ENCODE results near the gene C2CD2L. TPM values are rescaled to one million over a fixed set of nuclear protein-coding genes. Genes with fewer than 3 reads are reported as not detected.
A peak's percentile ranks its signal among the peaks of the same experiment; 100 is the strongest.

Gene C2CD2L
- total and polyA plus RNA-seq, 2 of the 13 experiments (the other 11 are each of a cell fraction or from before 2014, with no cell fraction given), result 3.7 to 5.5 TPM

DNA sequence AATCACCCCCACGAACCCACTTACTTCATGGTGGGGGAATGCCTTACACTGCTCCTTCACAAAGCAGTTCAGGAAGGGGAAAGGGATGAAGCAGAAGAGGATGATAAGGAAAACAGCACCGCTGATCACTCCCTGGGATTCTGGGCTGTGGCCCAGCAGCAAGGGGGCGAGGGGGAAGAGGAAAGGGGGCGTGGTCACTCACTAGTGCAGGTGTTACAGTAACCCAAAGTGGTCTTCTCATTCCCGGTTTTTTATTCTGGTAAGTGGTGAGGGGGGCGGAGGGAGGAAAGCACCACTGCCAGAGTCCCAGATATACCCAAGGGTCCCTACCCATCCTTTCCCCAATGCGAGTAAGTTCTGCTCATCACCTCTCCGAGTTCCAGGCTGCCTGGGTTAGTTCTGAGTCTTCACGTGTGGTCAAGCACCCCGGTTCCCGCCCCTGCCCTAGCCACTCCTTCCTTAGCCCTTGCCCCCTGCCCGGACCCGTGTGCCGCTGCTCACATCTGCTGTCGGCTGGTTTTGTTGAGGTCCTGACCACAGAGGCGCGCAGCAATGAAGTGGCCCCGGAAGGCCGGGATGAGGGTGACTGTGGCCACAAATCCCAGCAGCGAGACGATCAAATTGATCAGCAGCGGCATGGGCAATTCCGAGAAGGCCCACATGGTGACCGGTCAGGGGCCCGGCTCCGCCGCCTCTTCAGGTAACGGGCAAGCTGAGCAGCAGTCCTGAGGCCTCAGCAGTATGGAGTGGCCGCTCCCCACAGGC is 6.0 kb upstream of the C2CD2L start (continued):
- TF ChIP-seq ZNF746 (CRISPR knock-in tag; IDR thresholded peaks at IDR 0.05) (0 out of 2 replicates have a peak, but pooled peaks have one; percentile 29), ZNF431 (CRISPR knock-in tag; IDR thresholded peaks at IDR 0.05; ENCODE audit: borderline replicate concordance, low read depth) (no peak), PCBP1 (IDR thresholded peaks at IDR 0.05; ENCODE audit: borderline replicate concordance, low read depth, low read length) (no peak), ZBTB43 (CRISPR knock-in tag; conservative IDR thresholded peaks at IDR 0.05) (no peak), TERF1 (CRISPR knock-in tag; IDR thresholded peaks at IDR 0.05) (no peak), SRY (CRISPR knock-in tag; IDR thresholded peaks at IDR 0.05) (0 out of 2 replicates have a peak, but pooled peaks have one; percentile 47), HNRNPH1 (optimal IDR thresholded peaks at IDR 0.05; ENCODE audit: low read depth, low read length) (no peak), BRD4 (CRISPR knock-in tag; IDR thresholded peaks at IDR 0.05) (no peak), FOXC1 (CRISPR knock-in tag; IDR thresholded peaks at IDR 0.05; ENCODE audit: borderline replicate concordance) (no peak), ZNF75D (CRISPR knock-in tag; IDR thresholded peaks at IDR 0.05; ENCODE audit: borderline replicate concordance) (no peak), ZFX (CRISPR knock-in tag; IDR thresholded peaks at IDR 0.05; ENCODE audit: low read depth) (peak; percentile 60), ZNF333 (CRISPR knock-in tag; IDR thresholded peaks at IDR 0.05; ENCODE audit: borderline replicate concordance) (no peak), SMAD1 (CRISPR knock-in tag; IDR thresholded peaks at IDR 0.05; ENCODE audit: borderline replicate concordance, low read depth) (no peak), ZZZ3 (CRISPR knock-in tag; IDR thresholded peaks at IDR 0.05; ENCODE audit: borderline replicate concordance) (no peak), ZNF713 (CRISPR knock-in tag; IDR thresholded peaks at IDR 0.05) (no peak), SOX13 (IDR thresholded peaks at IDR 0.05) (no peak), SOX13 (CRISPR knock-in tag; conservative IDR thresholded peaks at IDR 0.05 in 1 of 2, IDR thresholded peaks at IDR 0.05 in 1 of 2) (no peak), HOXA3 (CRISPR knock-in tag; IDR thresholded peaks at IDR 0.05) (no peak)
- TF ChIP-seq, protein P1, sequence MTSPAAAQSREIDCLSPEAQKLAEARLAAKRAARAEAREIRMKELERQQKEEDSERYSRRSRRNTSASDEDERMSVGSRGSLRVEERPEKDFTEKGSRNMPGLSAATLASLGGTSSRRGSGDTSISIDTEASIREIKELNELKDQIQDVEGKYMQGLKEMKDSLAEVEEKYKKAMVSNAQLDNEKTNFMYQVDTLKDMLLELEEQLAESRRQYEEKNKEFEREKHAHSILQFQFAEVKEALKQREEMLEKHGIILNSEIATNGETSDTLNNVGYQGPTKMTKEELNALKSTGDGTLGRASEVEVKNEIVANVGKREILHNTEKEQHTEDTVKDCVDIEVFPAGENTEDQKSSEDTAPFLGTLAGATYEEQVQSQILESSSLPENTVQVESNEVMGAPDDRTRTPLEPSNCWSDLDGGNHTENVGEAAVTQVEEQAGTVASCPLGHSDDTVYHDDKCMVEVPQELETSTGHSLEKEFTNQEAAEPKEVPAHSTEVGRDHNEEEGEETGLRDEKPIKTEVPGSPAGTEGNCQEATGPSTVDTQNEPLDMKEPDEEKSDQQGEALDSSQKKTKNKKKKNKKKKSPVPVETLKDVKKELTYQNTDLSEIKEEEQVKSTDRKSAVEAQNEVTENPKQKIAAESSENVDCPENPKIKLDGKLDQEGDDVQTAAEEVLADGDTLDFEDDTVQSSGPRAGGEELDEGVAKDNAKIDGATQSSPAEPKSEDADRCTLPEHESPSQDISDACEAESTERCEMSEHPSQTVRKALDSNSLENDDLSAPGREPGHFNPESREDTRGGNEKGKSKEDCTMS (CRISPR knock-in tag; conservative IDR thresholded peaks at IDR 0.05), result no peak
- TF ChIP-seq, protein P2, sequence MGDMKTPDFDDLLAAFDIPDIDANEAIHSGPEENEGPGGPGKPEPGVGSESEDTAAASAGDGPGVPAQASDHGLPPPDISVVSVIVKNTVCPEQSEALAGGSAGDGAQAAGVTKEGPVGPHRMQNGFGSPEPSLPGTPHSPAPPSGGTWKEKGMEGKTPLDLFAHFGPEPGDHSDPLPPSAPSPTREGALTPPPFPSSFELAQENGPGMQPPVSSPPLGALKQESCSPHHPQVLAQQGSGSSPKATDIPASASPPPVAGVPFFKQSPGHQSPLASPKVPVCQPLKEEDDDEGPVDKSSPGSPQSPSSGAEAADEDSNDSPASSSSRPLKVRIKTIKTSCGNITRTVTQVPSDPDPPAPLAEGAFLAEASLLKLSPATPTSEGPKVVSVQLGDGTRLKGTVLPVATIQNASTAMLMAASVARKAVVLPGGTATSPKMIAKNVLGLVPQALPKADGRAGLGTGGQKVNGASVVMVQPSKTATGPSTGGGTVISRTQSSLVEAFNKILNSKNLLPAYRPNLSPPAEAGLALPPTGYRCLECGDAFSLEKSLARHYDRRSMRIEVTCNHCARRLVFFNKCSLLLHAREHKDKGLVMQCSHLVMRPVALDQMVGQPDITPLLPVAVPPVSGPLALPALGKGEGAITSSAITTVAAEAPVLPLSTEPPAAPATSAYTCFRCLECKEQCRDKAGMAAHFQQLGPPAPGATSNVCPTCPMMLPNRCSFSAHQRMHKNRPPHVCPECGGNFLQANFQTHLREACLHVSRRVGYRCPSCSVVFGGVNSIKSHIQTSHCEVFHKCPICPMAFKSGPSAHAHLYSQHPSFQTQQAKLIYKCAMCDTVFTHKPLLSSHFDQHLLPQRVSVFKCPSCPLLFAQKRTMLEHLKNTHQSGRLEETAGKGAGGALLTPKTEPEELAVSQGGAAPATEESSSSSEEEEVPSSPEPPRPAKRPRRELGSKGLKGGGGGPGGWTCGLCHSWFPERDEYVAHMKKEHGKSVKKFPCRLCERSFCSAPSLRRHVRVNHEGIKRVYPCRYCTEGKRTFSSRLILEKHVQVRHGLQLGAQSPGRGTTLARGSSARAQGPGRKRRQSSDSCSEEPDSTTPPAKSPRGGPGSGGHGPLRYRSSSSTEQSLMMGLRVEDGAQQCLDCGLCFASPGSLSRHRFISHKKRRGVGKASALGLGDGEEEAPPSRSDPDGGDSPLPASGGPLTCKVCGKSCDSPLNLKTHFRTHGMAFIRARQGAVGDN (CRISPR knock-in tag; IDR thresholded peaks at IDR 0.05), result peak; percentile 82

All from HepG2 (cell line).